SIG-M5 treated with dmso at 0.1 percent for 504 hours (cell line): Measurements from ENCODE around the gene TFF3.
"Not testable (repeated sequence)": the region's sequence is repeated elsewhere in the genome, so short reads cannot be mapped to it uniquely, and the experiment has no call there.

Experiments
- DNase-seq: peaks from one replicate; lab custom pipeline; 2025; ENCODE audit not compliant: unreplicated experiment; lab: John Stamatoyannopoulos, UW

TFF3 gene

GRCh38 chr21:42306366-42307035, 8.7 kb downstream of the TFF3 start:
- DNase-seq: no peak

- no peak for DNase-seq
Measured at GRCh38 chr21:42305707-42306147, 9.5 kb downstream of the TFF3 start.

GRCh38 chr21:42304556-42305454, 10.4 kb downstream of the TFF3 start:
- no peak for DNase-seq

- no peak for DNase-seq
Measured at GRCh38 chr21:42303443-42303842, 11.8 kb downstream of the TFF3 start.

- DNase-seq: no peak
Measured at GRCh38 chr21:42302794-42303193, 12.4 kb downstream of the TFF3 start.

GRCh38 chr21:42302076-42302650, 13.0 kb downstream of the TFF3 start:
- no peak for DNase-seq

- DNase-seq: no peak
Measured at GRCh38 chr21:42301371-42302075, 13.7 kb downstream of the TFF3 start.

GRCh38 chr21:42300956-42301355, 14.3 kb downstream of the TFF3 start:
- DNase-seq: no peak

GRCh38 chr21:42300045-42300583, 15.1 kb downstream of the TFF3 start:
- DNase-seq: no peak

GRCh38 chr21:42299324-42300044, 15.7 kb downstream of the TFF3 start:
- DNase-seq: peak; percentile 15

GRCh38 chr21:42298657-42299056, 16.6 kb downstream of the TFF3 start:
- no peak for DNase-seq

GRCh38 chr21:42298237-42298636, 17.0 kb downstream of the TFF3 start:
- no peak for DNase-seq

- DNase-seq: no peak
Measured at GRCh38 chr21:42297377-42297776, 17.8 kb downstream of the TFF3 start.

GRCh38 chr21:42296501-42296900, 18.7 kb downstream of the TFF3 start:
- no peak for DNase-seq

- DNase-seq: no peak
Measured at GRCh38 chr21:42295845-42296244, 19.4 kb downstream of the TFF3 start.

- no peak for DNase-seq
Measured at GRCh38 chr21:42294273-42294880, 20.8 kb downstream of the TFF3 start.

- DNase-seq: no peak
Measured at GRCh38 chr21:42293649-42294272, 21.4 kb downstream of the TFF3 start.

GRCh38 chr21:42292563-42293142, 22.6 kb downstream of the TFF3 start:
- DNase-seq: not testable (repeated sequence)
